Measurements from ENCODE around the gene C2orf80.
"Not testable (repeated sequence)": the region's sequence is repeated elsewhere in the genome, so short reads cannot be mapped to it uniquely, and the experiment has no call there.

Gene C2orf80

GRCh38 chr2:208130712-208131110 is 59.1 kb downstream of the C2orf80 start:
- FAIRE-seq: no peak

GRCh38 chr2:208129744-208130711 is 59.8 kb downstream of the C2orf80 start, which contains the start of gene CRYGC:
CRYGC (minus strand) TSS chr2:208129828; CDS start chr2:208129792, 36 bp downstream.
- no peak for FAIRE-seq

- FAIRE-seq: no peak
Observed at GRCh38 chr2:208128136-208128535, 61.7 kb downstream of the C2orf80 start.

GRCh38 chr2:208127090-208127489 is 62.7 kb downstream of the C2orf80 start:
- no peak for FAIRE-seq

GRCh38 chr2:208125251-208125650 is 64.6 kb downstream of the C2orf80 start:
- FAIRE-seq: no peak

- FAIRE-seq: not testable (repeated sequence)
Observed at GRCh38 chr2:208124013-208124715, 65.7 kb downstream of the C2orf80 start, which contains the start of gene CRYGD. CRYGD (minus strand) TSS chr2:208124524; CDS start chr2:208124473, 51 bp downstream.

- FAIRE-seq: no peak
Observed at GRCh38 chr2:208122248-208122647, 67.6 kb downstream of the C2orf80 start.

- FAIRE-seq: no peak
Observed at GRCh38 chr2:208118918-208119317, 70.9 kb downstream of the C2orf80 start.

GRCh38 chr2:208117390-208117789 is 72.4 kb downstream of the C2orf80 start:
- not testable (repeated sequence) for FAIRE-seq
